Measurements from ENCODE around the gene ANKRD26.

DNA sequence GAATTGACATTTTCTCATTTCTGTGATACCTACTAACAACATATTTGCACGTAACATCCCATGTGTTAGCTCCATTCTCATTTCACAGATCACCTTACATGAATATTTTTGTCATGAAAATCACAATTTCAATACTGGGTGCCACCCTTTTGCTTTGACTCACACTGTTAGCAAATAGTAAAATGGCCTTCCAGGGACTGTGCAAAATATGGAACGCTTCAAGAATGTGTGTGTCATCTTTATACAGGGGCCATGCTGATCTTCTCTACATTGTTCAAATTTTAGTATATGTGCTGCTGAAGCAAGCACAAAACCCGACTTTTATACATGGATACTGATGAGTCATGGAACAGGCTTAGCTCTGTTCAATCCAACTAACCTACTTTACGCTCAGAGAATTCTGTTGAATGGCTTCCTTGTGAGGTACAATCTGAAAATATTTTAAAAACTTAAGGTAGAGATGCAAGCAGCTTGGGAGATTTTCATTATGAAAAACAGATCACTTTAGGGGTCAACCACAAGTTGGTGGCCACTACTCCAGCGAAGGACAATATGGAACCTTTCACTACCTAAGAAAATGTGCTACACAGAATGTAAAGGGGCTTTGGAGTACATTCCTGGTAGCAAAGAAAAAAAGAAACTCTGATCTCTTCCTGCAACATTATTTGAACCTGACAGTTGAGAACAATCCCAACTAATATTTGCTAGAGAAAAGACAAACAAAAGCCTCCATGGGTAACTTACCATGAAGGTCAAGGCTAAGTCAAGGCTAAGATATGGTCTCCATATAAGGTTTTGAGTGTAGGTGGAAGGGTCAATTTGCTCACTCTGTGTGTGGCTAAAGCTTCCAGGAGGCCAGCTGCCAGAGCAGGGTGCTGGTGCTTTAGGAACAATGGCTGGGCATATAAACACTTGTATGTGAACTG lies 11.9 kb downstream of the ANKRD26 start:
- TF ChIP-seq ZNF274 (IDR thresholded peaks at IDR 0.05; ENCODE audit: low read depth, low read length) = no peak
- no peak for TF ChIP-seq YY1 (IDR thresholded peaks at IDR 0.05; ENCODE audit: insufficient read depth, insufficient read length)
- no peak for TF ChIP-seq SUZ12 (IDR thresholded peaks at IDR 0.05; ENCODE audit: extremely low read depth, insufficient read depth, insufficient read length)

Data from NT2/D1 (cell line).